Keratinocyte (primary cell): ENCODE measurements around the gene HPSE. TPM values are rescaled to one million over a fixed set of nuclear protein-coding genes. Genes with fewer than 3 reads are reported as not detected.

Experiments
- DNase-seq: peaks from one replicate; pipeline ENCODE4 v3.0.0-alpha.2; 2011; ENCODE audit warnings: low read depth, missing footprints, low spot score
- FAIRE-seq: peaks from 2 replicates; lab custom pipeline; 2011; peaks lifted over from hg19 to GRCh38; lab: Jason Lieb, UNC
- H2AFZ ChIP-seq: 2 replicates; pipeline ENCODE4 v1.6.0; 2012; ENCODE audit warnings: low read length, control low read depth, inconsistent platforms; ENCODE audit not compliant: control insufficient read depth
- H3K27ac ChIP-seq: 2 replicates; pipeline ENCODE4 v1.5.1; 2011; ENCODE audit warnings: low read length; ENCODE audit not compliant: control insufficient read depth, insufficient read depth
- H3K27me3 ChIP-seq: 3 replicates; pipeline ENCODE4 v1.6.0; 2011; ENCODE audit warnings: low read length; ENCODE audit not compliant: control insufficient read depth, insufficient read depth; ENCODE audit errors: extremely low read depth
- H3K36me3 ChIP-seq, 2 experiments: 2 replicates in 1 of 2; 3 replicates in 1 of 2; pipeline ENCODE4 v1.5.1; 2011; ENCODE audit warnings: low read length in 2 of 2, mild to moderate bottlenecking in 1 of 2; ENCODE audit not compliant: control insufficient read depth in 2 of 2, insufficient read depth in 2 of 2; ENCODE audit errors: extremely low read depth in 1 of 2
- H3K4me1 ChIP-seq: 3 replicates; pipeline ENCODE4 v1.5.1; 2011; ENCODE audit warnings: low read length; ENCODE audit not compliant: control insufficient read depth, insufficient read depth; ENCODE audit errors: extremely low read depth
- H3K4me2 ChIP-seq: 3 replicates; pipeline ENCODE4 v1.6.0; 2011; ENCODE audit warnings: low read depth, low read length; ENCODE audit not compliant: control insufficient read depth, insufficient read depth; ENCODE audit errors: extremely low read depth
- H3K4me3 ChIP-seq, 3 experiments: fragments of 200-600 bp in 1 of 3; sonication (generic) in 1 of 3; 2 replicates in 2 of 3; 3 replicates in 1 of 3; pipeline ENCODE4 v1.5.1; 2011 to 2016; ENCODE audit warnings: low read length in 3 of 3, mild to moderate bottlenecking in 3 of 3, control low read depth in 2 of 3, inconsistent platforms in 1 of 3, low read depth in 1 of 3, mixed read lengths in 1 of 3, mixed run types in 1 of 3, moderate library complexity in 1 of 3; ENCODE audit not compliant: control insufficient read depth in 2 of 3, insufficient read depth in 2 of 3; ENCODE audit errors: extremely low read depth in 1 of 3
- H3K79me2 ChIP-seq: 2 replicates; pipeline ENCODE4 v1.6.0; 2012; ENCODE audit warnings: low read length; ENCODE audit not compliant: control insufficient read depth, insufficient read depth
- H3K9ac ChIP-seq: 3 replicates; pipeline ENCODE4 v1.6.0; 2011; ENCODE audit warnings: low read length; ENCODE audit not compliant: control insufficient read depth, insufficient read depth; ENCODE audit errors: extremely low read depth
- H3K9me1 ChIP-seq: 3 replicates; pipeline ENCODE4 v1.6.0; 2011; ENCODE audit warnings: low read length; ENCODE audit not compliant: control insufficient read depth, insufficient read depth; ENCODE audit errors: extremely low read depth
- H3K9me3 ChIP-seq: 2 replicates; pipeline ENCODE4 v1.5.1; 2012; ENCODE audit warnings: low read depth, low read length; ENCODE audit not compliant: control insufficient read depth
- H4K20me1 ChIP-seq: 3 replicates; pipeline ENCODE4 v1.6.0; 2011; ENCODE audit warnings: low read length; ENCODE audit not compliant: control insufficient read depth, insufficient read depth; ENCODE audit errors: extremely low read depth
- EZH2 ChIP-seq: IDR thresholded peaks from one replicate; pipeline ENCODE4 v1.6.1; 2012; ENCODE audit warnings: inconsistent platforms, mild to moderate bottlenecking, low read length, moderate library complexity
- dilution Hi-C: fragments of 300-500 bp; cut with MboI; formaldehyde crosslinking; loops from one replicate; pipeline ENCODE4 v1.7.0; 2020; ENCODE audit warnings: low sequenced_read_pairs; ENCODE audit not compliant: extremely low pct_ligation_motif_present
- polyA plus RNA-seq, 5 experiments: library from polyadenylated mRNA; depleted of rRNA in 3 of 5; stranded (reverse) in 3 of 5; stranded (forward) in 1 of 5; unstranded in 1 of 5; fragments of >200 nt; gene quantifications; 1 replicate in 1 of 5; 2 replicates in 3 of 5; 3 replicates in 1 of 5; pipeline versions ENCODE4 v1.2.1 to v1.2.3, GENCODE V29; 2011 to 2012; ENCODE audit warnings: missing spikeins in 2 of 5, low read depth in 1 of 5, low replicate concordance in 1 of 5
- TF ChIP-seq, protein P1 (sequence below), 3 experiments: IDR thresholded peaks in 1 of 3; conservative IDR thresholded peaks in 1 of 3; optimal IDR thresholded peaks in 1 of 3; 2 replicates in 2 of 3; 3 replicates in 1 of 3; pipeline versions ENCODE3 to v1.5.1; 2011; ENCODE audit warnings: low read length in 3 of 3, mild to moderate bottlenecking in 3 of 3, moderate library complexity in 2 of 3, control low read depth in 1 of 3, inconsistent platforms in 1 of 3; ENCODE audit not compliant: insufficient read depth in 2 of 3; ENCODE audit errors: extremely low read depth in 1 of 3

Gene HPSE
- polyA plus RNA-seq, 1 donor (not counting 4 experiments of a cell fraction or from before 2014, with no cell fraction given): 5.7 TPM

DNA sequence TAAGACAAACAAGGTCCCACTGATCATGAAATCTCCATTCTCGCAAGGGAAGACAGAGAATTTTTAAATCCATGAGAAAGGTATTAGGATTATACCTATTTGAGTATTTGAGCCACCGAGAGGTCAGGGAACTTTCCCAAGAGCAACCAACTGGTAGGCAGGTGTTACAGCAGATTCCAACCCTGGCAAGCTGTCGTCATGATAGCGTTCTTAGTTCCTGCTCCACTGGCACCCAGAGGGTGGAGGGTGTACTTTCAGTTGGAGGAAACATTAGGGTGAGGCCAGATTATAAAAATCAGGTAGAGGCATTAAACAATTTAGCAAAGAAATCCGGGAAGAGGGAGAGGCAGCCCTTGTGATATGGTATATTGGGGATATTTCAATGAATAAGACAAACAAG is 73.3 kb downstream of the HPSE start:
- H3K9me1 ChIP-seq: no peaks in the 10 kb centered on the region
- H4K20me1 ChIP-seq: no peaks in the 10 kb centered on the region
- peaks cover 0 to 12% of the 10 kb centered on the region in 2 experiments for H3K36me3 ChIP-seq
- H3K27ac ChIP-seq: no peak overlapping the region
- H3K79me2 ChIP-seq: no peaks in the 10 kb centered on the region
- TF ChIP-seq EZH2: no peak
- TF ChIP-seq, protein P1, sequence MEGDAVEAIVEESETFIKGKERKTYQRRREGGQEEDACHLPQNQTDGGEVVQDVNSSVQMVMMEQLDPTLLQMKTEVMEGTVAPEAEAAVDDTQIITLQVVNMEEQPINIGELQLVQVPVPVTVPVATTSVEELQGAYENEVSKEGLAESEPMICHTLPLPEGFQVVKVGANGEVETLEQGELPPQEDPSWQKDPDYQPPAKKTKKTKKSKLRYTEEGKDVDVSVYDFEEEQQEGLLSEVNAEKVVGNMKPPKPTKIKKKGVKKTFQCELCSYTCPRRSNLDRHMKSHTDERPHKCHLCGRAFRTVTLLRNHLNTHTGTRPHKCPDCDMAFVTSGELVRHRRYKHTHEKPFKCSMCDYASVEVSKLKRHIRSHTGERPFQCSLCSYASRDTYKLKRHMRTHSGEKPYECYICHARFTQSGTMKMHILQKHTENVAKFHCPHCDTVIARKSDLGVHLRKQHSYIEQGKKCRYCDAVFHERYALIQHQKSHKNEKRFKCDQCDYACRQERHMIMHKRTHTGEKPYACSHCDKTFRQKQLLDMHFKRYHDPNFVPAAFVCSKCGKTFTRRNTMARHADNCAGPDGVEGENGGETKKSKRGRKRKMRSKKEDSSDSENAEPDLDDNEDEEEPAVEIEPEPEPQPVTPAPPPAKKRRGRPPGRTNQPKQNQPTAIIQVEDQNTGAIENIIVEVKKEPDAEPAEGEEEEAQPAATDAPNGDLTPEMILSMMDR (optimal IDR thresholded peaks at IDR 0.05 in 1 of 3, IDR thresholded peaks at IDR 0.05 in 1 of 3, conservative IDR thresholded peaks at IDR 0.05 in 1 of 3; ENCODE audit: extremely low read depth in 1 of 3, insufficient read depth in 2 of 3, low read length in 3 of 3): no peak
- peaks cover 7% of the 10 kb centered on the region for H3K4me1 ChIP-seq
- H3K4me2 ChIP-seq: no peak overlapping the region
- H3K9ac ChIP-seq: no peak overlapping the region
- H2AFZ ChIP-seq: no peak overlapping the region
- FAIRE-seq: no peak
- dilution Hi-C loops: no loop called here
- H3K4me3 ChIP-seq: no peak overlapping the region
- H3K9me3 ChIP-seq: no peaks in the 10 kb centered on the region
- no peak for DNase-seq
- H3K27me3 ChIP-seq: no peaks in the 10 kb centered on the region

DNA sequence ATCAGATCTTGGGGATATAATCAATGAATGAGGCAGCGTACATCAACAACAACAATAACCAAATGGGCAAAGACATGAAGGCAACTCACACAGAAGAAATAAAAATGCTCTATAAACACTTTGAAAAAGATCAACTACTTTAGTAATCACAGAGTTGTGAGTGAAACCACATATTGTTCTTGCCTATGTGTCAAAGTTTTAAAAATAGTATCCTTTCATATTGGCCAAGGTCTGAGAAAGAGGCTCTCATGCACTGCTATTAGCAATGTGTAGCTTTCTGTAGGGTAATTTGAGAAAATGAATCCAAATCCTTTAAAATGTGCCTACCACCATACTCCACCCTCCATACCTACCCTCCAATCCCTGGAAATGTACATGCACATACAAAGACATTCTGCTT is 75.1 kb downstream of the HPSE start:
- no peaks in the 10 kb centered on the region for H4K20me1 ChIP-seq
- H3K9ac ChIP-seq: no peak overlapping the region
- no peak for DNase-seq
- no peak overlapping the region for H3K4me3 ChIP-seq
- H3K9me1 ChIP-seq: no peaks in the 10 kb centered on the region
- TF ChIP-seq, protein P1 (optimal IDR thresholded peaks at IDR 0.05 in 1 of 3, IDR thresholded peaks at IDR 0.05 in 1 of 3, conservative IDR thresholded peaks at IDR 0.05 in 1 of 3; ENCODE audit: extremely low read depth in 1 of 3, insufficient read depth in 2 of 3, low read length in 3 of 3): no peak
- TF ChIP-seq EZH2: no peak
- H3K27ac ChIP-seq: no peak overlapping the region
- H3K9me3 ChIP-seq: no peaks in the 10 kb centered on the region
- no peak overlapping the region for H2AFZ ChIP-seq
- dilution Hi-C loops: no loop called here
- H3K27me3 ChIP-seq: no peaks in the 10 kb centered on the region
- H3K79me2 ChIP-seq: no peaks in the 10 kb centered on the region
- H3K4me2 ChIP-seq: no peak overlapping the region
- H3K36me3 ChIP-seq: peaks cover 0 to 9% of the 10 kb centered on the region in 2 experiments
- peaks cover 7% of the 10 kb centered on the region for H3K4me1 ChIP-seq
- FAIRE-seq: no peak
